Esophagus squamous epithelium (tissue), 5 donors: ENCODE results near the gene RIPK4. TPM values are rescaled to one million over a fixed set of nuclear protein-coding genes. Genes with fewer than 3 reads are reported as not detected.

Source experiments
- DNase-seq: peaks from one replicate; lab custom pipeline; 2025; lab: John Stamatoyannopoulos, UW
- H3K27ac ChIP-seq, 4 donors: fragments of 200-600 bp; sonication (generic); one replicate each; pipeline ENCODE4 v1.5.1; 2016 to 2019; ENCODE audit warnings: mild to moderate bottlenecking in 1 of 4
- H3K27me3 ChIP-seq, 4 donors: fragments of 200-600 bp; sonication (generic); 1 replicate in 3 of 4; 2 replicates in 1 of 4; pipeline versions ENCODE4 v1.5.1 to v1.6.0; 2017 to 2021; ENCODE audit warnings: antibody characterized with exemption in 1 of 4
- H3K36me3 ChIP-seq, 3 donors: fragments of 200-600 bp; sonication (generic); one replicate each; pipeline ENCODE4 v1.5.1; 2016 to 2019
- H3K4me1 ChIP-seq, 3 donors: fragments of 200-600 bp; sonication (generic); one replicate each; pipeline ENCODE4 v1.5.1; 2017 to 2019
- H3K4me3 ChIP-seq, 4 donors: fragments of 200-600 bp; sonication (generic); 1 replicate in 3 of 4; 2 replicates in 1 of 4; pipeline ENCODE4 v1.5.1; 2016 to 2019; ENCODE audit warnings: mild to moderate bottlenecking in 2 of 4, moderate library complexity in 1 of 4
- H3K9me3 ChIP-seq, 3 donors: fragments of 200-600 bp; sonication (generic); one replicate each; pipeline ENCODE4 v1.5.1; 2016 to 2019
- POLR2A ChIP-seq, 4 donors: fragments of 450-650 bp; IDR thresholded peaks; one replicate each; pipeline ENCODE4 v1.6.1; 2017; ENCODE audit warnings: antibody characterized with exemption in 4 of 4, mild to moderate bottlenecking in 4 of 4, moderate library complexity in 3 of 4
- WGBS, 2 donors: methylation state at CpG; one replicate each; pipeline ENCODE4 v1.1.5; 2018; 5-methylcytosine and 5-hydroxymethylcytosine counted together
- intact Hi-C: fragments of 100-400 bp; cut with DNase I; formaldehyde crosslinking; loops from one replicate; pipeline ENCODE4 v1.15.0; 2022
- total RNA-seq, 4 donors: library from RNA; depleted of rRNA; stranded (reverse); fragments of >200 nt; gene quantifications; one replicate each; pipeline ENCODE4 v1.1.0, GENCODE V29; 2016
- TF ChIP-seq, protein P1 (sequence below), 6 experiments: fragments of 450-650 bp in 4 of 6; fragments of 200-600 bp in 2 of 6; sonication (generic) in 2 of 6; IDR thresholded peaks; one replicate each; pipeline ENCODE4 v1.5.1; 2016 to 2019; ENCODE audit warnings: antibody characterized with exemption in 6 of 6, mild to moderate bottlenecking in 4 of 6, moderate library complexity in 4 of 6
- donor health status: DM: yes; HTN: yes; CAD: no.

The RIPK4 gene
- total RNA-seq, 4 donors from 2014 or later = 41.1 to 93.5 (median 68.8) TPM

DNA sequence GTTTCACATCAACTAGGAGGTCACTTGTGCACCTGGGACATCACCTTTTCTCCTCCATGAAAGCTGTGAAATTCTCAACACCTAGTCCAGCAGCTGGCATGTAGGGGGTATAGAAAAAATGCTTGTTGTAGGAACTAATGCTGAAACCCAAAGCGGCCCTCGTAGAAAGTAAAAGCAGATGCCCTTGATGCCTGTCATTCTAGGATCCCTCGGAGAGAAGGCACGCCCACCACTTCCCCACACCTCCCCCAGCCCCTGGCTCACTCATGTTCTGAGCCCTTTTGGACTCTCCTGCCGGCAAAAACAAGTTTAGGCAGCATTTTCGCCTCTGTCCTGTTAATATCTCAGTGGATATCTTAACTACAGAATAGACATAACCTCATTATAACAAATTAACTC, 36.5 kb downstream of the RIPK4 start:
- Histone ChIP-seq H3K27me3 (peaks cover 0 to 66% (median 0%) of the 10 kb centered on the region in 4 donors), H3K4me3 (no peak overlapping the region), H3K27ac (peak overlapping the region; percentile 60 to 92 (median 90)), H3K36me3 (no peaks in the 10 kb centered on the region), H3K9me3 (no peaks in the 10 kb centered on the region), H3K4me1 (peaks cover 33 to 86% (median 34%) of the 10 kb centered on the region in 3 donors)
- TF ChIP-seq, protein P1, sequence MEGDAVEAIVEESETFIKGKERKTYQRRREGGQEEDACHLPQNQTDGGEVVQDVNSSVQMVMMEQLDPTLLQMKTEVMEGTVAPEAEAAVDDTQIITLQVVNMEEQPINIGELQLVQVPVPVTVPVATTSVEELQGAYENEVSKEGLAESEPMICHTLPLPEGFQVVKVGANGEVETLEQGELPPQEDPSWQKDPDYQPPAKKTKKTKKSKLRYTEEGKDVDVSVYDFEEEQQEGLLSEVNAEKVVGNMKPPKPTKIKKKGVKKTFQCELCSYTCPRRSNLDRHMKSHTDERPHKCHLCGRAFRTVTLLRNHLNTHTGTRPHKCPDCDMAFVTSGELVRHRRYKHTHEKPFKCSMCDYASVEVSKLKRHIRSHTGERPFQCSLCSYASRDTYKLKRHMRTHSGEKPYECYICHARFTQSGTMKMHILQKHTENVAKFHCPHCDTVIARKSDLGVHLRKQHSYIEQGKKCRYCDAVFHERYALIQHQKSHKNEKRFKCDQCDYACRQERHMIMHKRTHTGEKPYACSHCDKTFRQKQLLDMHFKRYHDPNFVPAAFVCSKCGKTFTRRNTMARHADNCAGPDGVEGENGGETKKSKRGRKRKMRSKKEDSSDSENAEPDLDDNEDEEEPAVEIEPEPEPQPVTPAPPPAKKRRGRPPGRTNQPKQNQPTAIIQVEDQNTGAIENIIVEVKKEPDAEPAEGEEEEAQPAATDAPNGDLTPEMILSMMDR (IDR thresholded peaks at IDR 0.05) = no peak
- TF ChIP-seq POLR2A (IDR thresholded peaks at IDR 0.05) = no peak
- 22 to 24% methylated on average over 6 of the region's 6 CpGs for WGBS, 2 donors
- intact Hi-C loops = no loop called here
- DNase-seq = no peak

DNA sequence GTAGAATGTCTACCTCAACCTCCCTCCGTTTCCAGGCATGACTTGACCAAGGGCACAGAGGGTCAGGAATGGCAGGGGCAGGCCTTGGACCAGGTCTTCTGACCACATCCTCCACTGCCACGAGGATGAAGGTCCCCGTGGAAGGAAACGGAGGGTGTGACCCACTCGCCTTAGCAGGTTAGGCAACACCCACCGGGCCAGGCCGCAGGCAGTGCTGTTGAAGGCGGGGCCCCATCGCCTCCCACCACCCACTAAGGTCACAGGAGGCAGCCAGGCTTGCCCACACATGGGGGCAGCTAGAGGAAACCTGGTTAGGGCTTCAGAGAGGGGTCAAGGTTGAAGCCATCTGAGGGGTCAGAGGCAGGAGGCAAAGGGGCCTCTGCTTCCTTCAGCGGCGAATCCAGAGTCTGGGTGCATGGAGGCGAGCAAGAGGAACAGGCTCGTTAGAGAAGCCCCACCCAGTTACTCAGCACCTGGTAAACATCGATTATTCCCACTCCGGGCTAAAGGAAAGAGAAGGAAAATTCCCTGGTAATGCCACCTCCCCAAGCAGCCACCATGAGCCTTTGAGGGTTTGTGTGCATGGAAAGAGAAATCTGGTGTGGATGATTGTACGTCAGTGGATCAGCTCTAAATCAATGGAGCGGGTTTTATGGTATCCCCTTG, 37.0 kb downstream of the RIPK4 start:
- DNase-seq = no peak
- 68 to 79% methylated on average over 4 to 9 of the region's 17 CpGs for WGBS, 2 donors
- TF ChIP-seq, protein P1 (IDR thresholded peaks at IDR 0.05) = no peak
- no peak for TF ChIP-seq POLR2A (IDR thresholded peaks at IDR 0.05)
- Histone ChIP-seq H3K27ac (peak overlapping the region; percentile 60 to 92 (median 90)), H3K27me3 (peaks cover 0 to 62% (median 0%) of the 10 kb centered on the region in 4 donors), H3K4me1 (peaks cover 33 to 82% (median 34%) of the 10 kb centered on the region in 3 donors), H3K4me3 (no peak overlapping the region), H3K36me3 (no peaks in the 10 kb centered on the region), H3K9me3 (no peaks in the 10 kb centered on the region)
- intact Hi-C loops = no loop called here

DNA sequence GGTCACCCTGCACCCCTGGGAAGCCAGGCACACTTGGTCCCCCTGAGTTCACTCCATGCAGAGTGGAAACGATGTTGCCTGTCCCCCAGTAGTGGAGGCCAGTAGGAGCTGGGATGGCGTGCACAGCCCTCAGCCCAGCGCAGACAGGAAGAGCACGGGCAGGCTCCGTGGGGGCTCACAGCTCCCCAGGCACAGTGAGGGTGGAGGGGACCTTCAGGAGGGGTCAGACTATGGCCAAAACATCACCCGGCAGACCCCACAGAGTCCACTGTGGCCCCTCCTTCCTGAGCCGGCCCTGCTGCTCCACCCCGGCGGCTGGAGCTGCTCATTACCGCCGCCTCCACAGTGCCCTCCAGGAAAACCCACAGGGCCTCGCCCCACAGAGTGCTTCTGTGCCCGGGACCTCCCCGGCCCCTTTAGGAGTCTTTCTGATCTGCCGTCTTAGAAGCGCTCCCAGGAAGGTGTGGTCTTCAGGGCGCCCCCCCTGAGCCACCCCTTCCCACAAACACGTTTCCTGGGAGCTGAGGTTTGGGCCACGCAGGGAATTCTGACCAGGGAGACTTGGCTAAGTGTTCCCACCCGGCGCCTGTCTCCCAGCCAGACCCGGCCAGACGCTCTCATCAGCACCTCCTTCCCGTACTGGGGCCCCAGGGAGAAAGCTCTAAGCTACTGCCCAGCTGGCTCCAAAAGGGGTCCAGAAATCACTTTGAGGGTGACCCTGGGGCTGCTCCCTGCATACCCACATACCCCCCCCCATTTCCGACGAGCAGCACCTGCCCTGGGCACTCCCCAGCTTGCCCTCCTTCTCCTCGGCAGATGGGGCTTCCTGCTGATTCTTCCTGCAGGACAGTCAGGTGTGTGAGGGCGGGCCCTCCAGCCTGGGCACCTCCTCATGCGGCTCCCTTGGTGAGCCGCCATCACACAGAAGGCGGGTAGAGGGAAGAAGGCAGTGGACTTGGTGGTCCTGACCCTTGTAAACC, 38.8 kb downstream of the RIPK4 start:
- DNase-seq = no peak
- intact Hi-C loops = no loop called here
- Histone ChIP-seq H3K4me1 (peaks cover 33 to 70% (median 34%) of the 10 kb centered on the region in 3 donors), H3K9me3 (no peaks in the 10 kb centered on the region), H3K4me3 (peak overlapping the region in 3 of 4 donors; percentile 15 to 23 (median 18)), H3K27me3 (peaks cover 0 to 62% (median 0%) of the 10 kb centered on the region in 4 donors), H3K27ac (peak overlapping the region; percentile 86 to 92 (median 90)), H3K36me3 (no peaks in the 10 kb centered on the region)
- 30 to 40% methylated on average over 2 to 15 of the region's 31 CpGs for WGBS, 2 donors
- TF ChIP-seq, protein P1 (IDR thresholded peaks at IDR 0.05) = no peak
- TF ChIP-seq POLR2A (IDR thresholded peaks at IDR 0.05) = no peak

DNA sequence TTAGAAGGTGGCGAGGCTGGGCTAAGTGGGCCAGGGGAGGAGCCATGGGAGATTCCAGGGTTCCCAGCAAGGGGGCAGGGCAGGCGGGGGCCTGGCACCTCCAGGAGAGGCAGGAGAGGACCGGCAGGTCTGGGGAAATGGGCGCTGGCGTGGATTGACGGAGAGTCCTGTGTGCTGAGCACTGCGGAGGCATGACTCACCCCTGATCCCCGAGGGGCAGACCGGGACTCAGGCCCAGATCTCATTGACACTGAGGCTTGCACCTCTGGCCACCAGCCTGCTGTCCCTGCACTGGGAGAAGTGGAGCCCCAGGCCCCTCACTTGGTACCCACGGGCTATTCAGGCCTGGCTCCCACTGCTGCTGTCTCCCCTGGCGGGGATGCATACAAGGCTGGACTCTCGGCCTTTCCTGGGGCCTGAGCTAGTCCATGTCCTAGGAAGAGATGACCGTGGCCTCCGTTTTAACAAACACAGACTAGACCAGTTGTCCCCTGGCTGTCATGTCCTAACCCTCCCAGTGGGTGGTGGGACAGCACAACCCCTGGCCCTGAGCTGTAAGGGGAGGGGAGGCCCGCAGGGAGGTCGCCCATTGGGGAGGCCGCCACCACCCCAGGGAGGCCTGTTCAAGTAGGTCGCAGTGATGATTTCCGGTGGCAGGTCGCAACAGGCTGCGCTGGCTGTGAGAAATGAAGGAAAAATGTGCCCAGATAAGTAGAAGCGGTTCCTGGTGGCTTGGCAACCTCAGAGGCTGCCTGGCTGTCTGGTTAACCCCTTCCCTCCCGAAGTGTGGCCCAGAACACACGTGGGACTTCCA, 39.7 kb downstream of the RIPK4 start:
- Histone ChIP-seq H3K36me3 (no peaks in the 10 kb centered on the region), H3K9me3 (no peaks in the 10 kb centered on the region), H3K4me1 (peaks cover 33 to 72% (median 34%) of the 10 kb centered on the region in 3 donors), H3K27me3 (peaks cover 0 to 68% (median 0%) of the 10 kb centered on the region in 4 donors), H3K27ac (peak overlapping the region; percentile 86 to 92 (median 90)), H3K4me3 (peak overlapping the region in 1 of 4 donors; percentile 23)
- 26 to 41% methylated on average over 11 to 14 of the region's 24 CpGs for WGBS, 2 donors
- no peak for TF ChIP-seq POLR2A (IDR thresholded peaks at IDR 0.05)
- TF ChIP-seq, protein P1 (IDR thresholded peaks at IDR 0.05) = peak in 1 of 6 experiments; percentile 33
- DNase-seq = no peak
- intact Hi-C loops = no loop called here
